Epithelial cell of proximal tubule (primary cell): ENCODE data around the gene SBF1. TPM values are rescaled to one million over a fixed set of nuclear protein-coding genes. Genes with fewer than 3 reads are reported as not detected.
"Not testable (repeated sequence)": the region's sequence is repeated elsewhere in the genome, so short reads cannot be mapped to it uniquely, and the experiment has no call there.

Experiments used
- DNase-seq: peaks from one replicate; pipeline ENCODE4 v3.0.0-alpha.2; 2011; ENCODE audit warnings: low read depth
- H3K4me3 ChIP-seq: 2 replicates; pipeline ENCODE4 v1.5.1; 2011; ENCODE audit warnings: low read depth, mild to moderate bottlenecking, low read length
- CTCF ChIP-seq: conservative IDR thresholded peaks from 2 replicates; pipeline ENCODE4 v1.5.1; 2012; ENCODE audit warnings: low read depth, mild to moderate bottlenecking, low read length
- total RNA-seq: library from RNA; depleted of rRNA; stranded (reverse); fragments of >200 nt; gene quantifications from 2 replicates; pipeline ENCODE4 v1.2.3, GENCODE V29; 2015

Gene SBF1
- total RNA-seq, 1 donor from 2014 or later, result 56.6 TPM

- no peak for DNase-seq
- H3K4me3 ChIP-seq, result no peak overlapping the region
- no peak for TF ChIP-seq CTCF
These were observed 46.9 kb upstream of the SBF1 start for GRCh38 chr22:50521710-50522109.

- TF ChIP-seq CTCF, result no peak
- no peak overlapping the region for H3K4me3 ChIP-seq
- no peak for DNase-seq
These were observed 46.1 kb upstream of the SBF1 start for GRCh38 chr22:50520826-50521453.

- not testable (repeated sequence) for DNase-seq, H3K4me3 ChIP-seq
These were observed 45.3 kb upstream of the SBF1 start for GRCh38 chr22:50520184-50520583.

- DNase-seq, result no peak
- H3K4me3 ChIP-seq, result no peak overlapping the region
- TF ChIP-seq CTCF, result no peak
These were observed 44.3 kb upstream of the SBF1 start for GRCh38 chr22:50519151-50519550.

GRCh38 chr22:50518606-50519005 lies 43.8 kb upstream of the SBF1 start:
- TF ChIP-seq CTCF, result no peak
- no peak overlapping the region for H3K4me3 ChIP-seq
- no peak for DNase-seq

- no peak for TF ChIP-seq CTCF
- no peak overlapping the region for H3K4me3 ChIP-seq
- DNase-seq, result no peak
These were observed 42.8 kb upstream of the SBF1 start for GRCh38 chr22:50517495-50518260.

- no peak for DNase-seq
- no peak overlapping the region for H3K4me3 ChIP-seq
- no peak for TF ChIP-seq CTCF
These were observed 42.1 kb upstream of the SBF1 start for GRCh38 chr22:50516891-50517290.
